Activated T-cell treated with anti-CD3 and anti-CD28 coated beads, Interleukin-2, amount 50 U/mL, for 4 hours (primary cell): Measurements from ENCODE around the gene MAPKBP1. TPM values are rescaled to one million over a fixed set of nuclear protein-coding genes. Genes with fewer than 3 reads are reported as not detected.
A peak's percentile ranks its signal among the peaks of the same experiment; 100 is the strongest.

Source experiments
- ATAC-seq, 2 donors: fragments of 200-7000 bp; cut with Tn5 transposase; one replicate each; pipeline ENCODE4 v1.10.0; 2021
- DNase-seq: peaks from one replicate; pipeline ENCODE4 v3.0.0-alpha.2; 2020
- H3K27me3 Mint-ChIP-seq: one replicate; pipeline ENCODE4 v1.8.0; 2021; ENCODE audit warnings: low read depth, mixed read lengths
- H3K36me3 Mint-ChIP-seq: one replicate; pipeline ENCODE4 v1.8.0; 2022; ENCODE audit warnings: mixed read lengths; ENCODE audit not compliant: insufficient read depth
- H3K4me1 Mint-ChIP-seq: one replicate; pipeline ENCODE4 v1.8.0; 2021; ENCODE audit warnings: low read depth, mixed read lengths
- H3K4me3 Mint-ChIP-seq: one replicate; pipeline ENCODE4 v1.8.0; 2021; ENCODE audit warnings: mild to moderate bottlenecking, moderate library complexity, mixed read lengths
- H3K9me3 Mint-ChIP-seq: one replicate; pipeline ENCODE4 v1.8.0; 2021; ENCODE audit warnings: mixed read lengths
- total RNA-seq, 3 donors: library from RNA; stranded (reverse); gene quantifications; one replicate each; pipeline ENCODE4 v1.2.1, GENCODE V29; 2021

MAPKBP1 gene
- total RNA-seq, 3 donors from 2014 or later, result 21.9 to 23.3 (median 22.5) TPM

DNA sequence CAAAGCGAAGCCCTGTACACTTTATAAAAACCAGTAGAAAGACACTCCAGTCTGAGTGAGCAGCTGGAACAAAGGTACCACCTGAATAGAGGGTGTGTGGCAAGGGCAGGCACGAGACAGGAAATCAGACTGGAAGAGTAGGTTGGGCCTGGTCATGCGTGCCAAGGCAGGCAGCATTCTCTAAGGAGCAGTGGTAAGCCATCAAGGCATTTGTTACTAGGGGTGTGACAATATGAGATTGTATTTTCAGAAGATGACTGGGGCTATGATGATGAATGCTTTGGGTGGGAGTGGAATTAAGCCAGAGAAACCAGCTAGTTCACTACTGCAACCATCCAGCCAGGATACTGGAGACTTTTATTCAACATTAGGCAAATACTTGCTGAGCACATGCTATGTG lies 58.6 kb downstream of the MAPKBP1 start:
- H3K4me1 Mint-ChIP-seq, result peaks cover 44% of the 10 kb centered on the region
- ATAC-seq (peak; percentile 12 to 23), DNase-seq (no peak)
- H3K27me3 Mint-ChIP-seq, result no peaks in the 10 kb centered on the region
- H3K36me3 Mint-ChIP-seq, result peaks cover 4% of the 10 kb centered on the region
- H3K9me3 Mint-ChIP-seq, result no peaks in the 10 kb centered on the region
- no peak overlapping the region for H3K4me3 Mint-ChIP-seq

DNA sequence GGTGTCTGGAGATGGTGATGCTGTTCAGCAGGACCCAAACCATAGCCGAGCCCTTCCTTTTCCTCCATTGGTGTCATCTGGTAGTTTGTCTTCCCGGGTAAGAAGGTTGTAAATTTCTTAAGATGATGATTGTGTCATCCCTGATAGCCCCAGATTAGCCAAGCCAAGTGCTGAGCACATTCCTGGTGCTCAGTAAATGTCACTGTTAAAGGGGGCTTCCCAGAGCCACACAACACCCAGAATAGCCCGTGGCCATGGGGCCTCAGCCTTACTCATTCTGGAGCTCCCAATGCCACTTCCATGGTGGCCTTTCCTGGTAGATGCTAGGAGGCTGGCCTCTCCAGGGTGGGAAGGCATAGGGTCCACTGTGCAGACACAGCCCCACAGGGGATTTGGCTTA lies 59.8 kb downstream of the MAPKBP1 start:
- Mint-ChIP-seq H3K9me3 (no peaks in the 10 kb centered on the region), H3K4me3 (no peak overlapping the region), H3K27me3 (no peaks in the 10 kb centered on the region), H3K4me1 (peaks cover 38% of the 10 kb centered on the region), H3K36me3 (peaks cover 4% of the 10 kb centered on the region)
- DNase-seq (no peak), ATAC-seq (no peak)

DNA sequence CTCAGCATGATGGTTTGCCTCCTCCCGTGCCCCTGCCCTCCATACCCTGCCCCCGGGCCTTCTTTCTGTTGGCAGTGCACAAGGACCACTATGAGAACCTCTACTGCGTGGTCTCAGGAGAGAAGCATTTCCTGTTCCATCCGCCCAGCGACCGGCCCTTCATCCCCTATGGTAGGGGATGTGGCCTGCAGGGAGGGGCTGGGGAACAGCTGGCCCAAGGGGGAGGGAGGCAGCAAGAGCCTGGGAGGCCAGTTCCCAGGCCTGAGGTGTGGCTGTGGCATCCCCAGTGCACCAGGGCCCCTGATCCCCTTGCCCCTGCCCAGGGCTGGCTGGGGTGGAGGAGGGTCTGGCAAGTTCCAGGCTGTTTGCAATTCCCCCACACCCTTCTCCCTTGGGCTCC lies 61.8 kb downstream of the MAPKBP1 start:
- DNase-seq, result no peak
- Mint-ChIP-seq H3K36me3 (peaks cover 4% of the 10 kb centered on the region), H3K9me3 (no peaks in the 10 kb centered on the region), H3K4me3 (no peak overlapping the region), H3K27me3 (no peaks in the 10 kb centered on the region), H3K4me1 (peaks cover 28% of the 10 kb centered on the region)
- ATAC-seq, result no peak

DNA sequence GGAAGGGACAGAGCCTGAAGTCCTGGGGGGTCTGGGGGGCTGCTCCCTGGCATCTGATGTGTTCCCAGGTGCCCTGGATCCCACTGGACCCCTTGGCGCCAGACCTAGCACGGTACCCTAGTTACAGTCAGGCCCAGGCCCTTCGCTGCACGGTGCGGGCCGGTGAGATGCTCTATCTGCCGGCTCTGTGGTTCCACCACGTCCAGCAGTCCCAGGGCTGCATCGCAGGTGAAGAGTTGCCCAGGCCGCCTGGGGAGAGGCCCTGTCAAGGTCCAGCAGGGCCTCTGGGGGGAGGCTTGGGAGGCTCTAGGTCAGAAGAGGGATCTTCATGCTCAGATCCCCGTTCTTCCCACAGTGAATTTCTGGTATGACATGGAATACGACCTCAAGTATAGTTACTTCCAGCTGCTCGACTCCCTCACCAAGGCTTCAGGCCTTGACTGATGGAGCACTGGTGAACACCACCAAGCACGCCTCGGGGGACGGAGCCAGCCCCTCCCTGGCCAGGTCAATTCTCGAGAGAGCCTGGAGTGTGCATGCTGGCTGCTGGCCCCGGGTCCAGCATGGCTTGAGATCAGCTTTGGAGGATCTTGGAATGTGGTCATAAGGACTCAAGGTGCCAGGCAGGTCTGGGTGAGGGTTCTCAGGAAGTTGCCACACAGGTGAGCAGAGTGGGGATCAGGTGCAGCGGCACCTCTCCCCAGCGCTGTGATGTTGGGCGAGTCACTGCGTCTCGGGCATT lies 62.6 kb downstream of the MAPKBP1 start:
- ATAC-seq (no peak), DNase-seq (no peak)
- Mint-ChIP-seq H3K36me3 (peaks cover 4% of the 10 kb centered on the region), H3K4me3 (no peak overlapping the region), H3K27me3 (no peaks in the 10 kb centered on the region), H3K9me3 (no peaks in the 10 kb centered on the region), H3K4me1 (peaks cover 20% of the 10 kb centered on the region)

DNA sequence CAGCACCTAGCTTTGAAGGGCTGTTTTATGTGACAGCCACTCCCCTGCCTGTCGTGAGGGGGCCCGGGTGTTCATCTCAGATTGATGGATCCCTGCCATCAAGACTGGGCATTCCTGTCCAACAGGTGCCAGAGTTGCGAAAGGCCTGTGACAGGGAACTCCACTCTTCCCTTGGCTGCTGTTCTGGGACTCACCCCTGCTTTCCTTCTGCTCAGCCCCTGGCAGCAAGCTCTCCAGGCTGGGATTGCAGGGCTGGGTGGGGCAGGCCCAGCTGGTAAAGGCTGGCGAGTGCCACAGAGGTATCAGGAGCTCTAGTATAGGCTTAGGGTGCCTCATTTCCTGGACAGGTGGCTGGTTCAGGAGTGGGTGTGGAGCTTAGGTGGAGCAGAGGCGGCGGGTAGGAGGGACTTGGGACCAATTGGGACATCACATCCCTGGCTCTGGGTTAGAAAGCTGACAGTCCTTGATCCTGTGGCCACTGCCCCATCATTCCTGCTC lies 64.2 kb downstream of the MAPKBP1 start, which contains the start of gene PLA2G4B:
Gene PLA2G4B, plus strand, starts transcription at position 448 of the 498 bp plus-strand sequence. CDS start 67 bp downstream, outside the sequence.
- H3K36me3 Mint-ChIP-seq, result peaks cover 4% of the 10 kb centered on the region
- H3K27me3 Mint-ChIP-seq, result no peaks in the 10 kb centered on the region
- DNase-seq, result no peak
- H3K4me1 Mint-ChIP-seq, result peaks cover 5% of the 10 kb centered on the region
- no peaks in the 10 kb centered on the region for H3K9me3 Mint-ChIP-seq
- ATAC-seq, result no peak
- no peak within 1 kb of the TSS for H3K4me3 Mint-ChIP-seq

DNA sequence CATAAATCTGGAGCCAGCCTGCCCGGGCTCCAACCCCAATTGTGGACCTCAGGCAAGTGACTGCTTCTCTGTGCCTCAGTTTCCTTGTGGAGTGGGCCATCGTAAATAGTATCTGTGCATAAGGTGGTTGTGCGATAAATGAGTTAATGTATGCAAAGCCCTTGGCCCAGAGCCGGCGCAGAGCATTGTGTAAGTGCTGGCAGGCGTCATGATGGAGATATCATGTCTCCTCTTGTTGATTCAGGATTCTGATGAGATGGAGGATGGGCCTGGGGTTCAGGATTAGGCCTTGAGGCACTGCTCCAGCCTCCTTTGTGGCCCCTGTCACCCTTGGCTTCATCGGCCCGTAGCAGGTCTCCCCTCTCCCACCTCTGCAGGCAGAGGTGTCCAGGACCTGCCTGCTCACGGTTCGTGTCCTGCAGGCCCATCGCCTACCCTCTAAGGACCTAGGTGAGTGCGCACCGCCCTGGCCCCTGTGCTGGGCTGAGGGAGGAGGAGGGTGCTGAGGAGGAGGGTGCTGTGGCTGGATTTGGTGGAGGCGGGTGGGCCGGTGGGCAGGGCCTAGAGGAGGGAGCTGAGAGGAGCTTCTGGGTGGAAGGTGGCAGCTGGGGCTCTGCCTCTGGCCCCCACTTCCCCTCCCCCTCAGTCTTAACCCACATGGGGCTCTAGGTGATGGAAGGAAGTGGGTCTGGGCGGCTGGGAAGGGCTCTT lies 65.7 kb downstream of the MAPKBP1 start:
- H3K4me3 Mint-ChIP-seq, result no peak overlapping the region
- H3K27me3 Mint-ChIP-seq, result no peaks in the 10 kb centered on the region
- DNase-seq (no peak), ATAC-seq (no peak)
- H3K36me3 Mint-ChIP-seq, result no peaks in the 10 kb centered on the region
- no peaks in the 10 kb centered on the region for H3K9me3 Mint-ChIP-seq
- no peaks in the 10 kb centered on the region for H3K4me1 Mint-ChIP-seq

DNA sequence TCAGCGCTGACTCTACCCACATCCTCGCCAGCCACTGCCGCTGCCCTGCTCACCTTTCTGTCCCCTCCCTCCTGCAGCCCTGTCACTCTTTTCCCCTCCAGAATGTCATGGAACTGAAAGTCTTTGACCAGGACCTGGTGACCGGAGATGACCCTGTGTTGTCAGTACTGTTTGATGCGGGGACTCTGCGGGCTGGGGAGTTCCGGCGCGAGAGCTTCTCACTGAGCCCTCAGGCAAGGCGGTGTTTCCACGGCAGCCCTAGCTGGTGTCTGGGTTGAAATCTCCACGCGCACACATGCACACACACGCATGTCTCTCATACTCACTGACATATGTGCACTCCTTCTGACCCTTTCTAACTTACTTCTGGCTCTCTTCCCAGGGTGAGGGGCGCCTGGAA lies 66.4 kb downstream of the MAPKBP1 start:
- no peaks in the 10 kb centered on the region for H3K36me3 Mint-ChIP-seq
- DNase-seq, result no peak
- H3K27me3 Mint-ChIP-seq, result no peaks in the 10 kb centered on the region
- H3K9me3 Mint-ChIP-seq, result no peaks in the 10 kb centered on the region
- no peaks in the 10 kb centered on the region for H3K4me1 Mint-ChIP-seq
- ATAC-seq, result no peak
- no peak overlapping the region for H3K4me3 Mint-ChIP-seq

DNA sequence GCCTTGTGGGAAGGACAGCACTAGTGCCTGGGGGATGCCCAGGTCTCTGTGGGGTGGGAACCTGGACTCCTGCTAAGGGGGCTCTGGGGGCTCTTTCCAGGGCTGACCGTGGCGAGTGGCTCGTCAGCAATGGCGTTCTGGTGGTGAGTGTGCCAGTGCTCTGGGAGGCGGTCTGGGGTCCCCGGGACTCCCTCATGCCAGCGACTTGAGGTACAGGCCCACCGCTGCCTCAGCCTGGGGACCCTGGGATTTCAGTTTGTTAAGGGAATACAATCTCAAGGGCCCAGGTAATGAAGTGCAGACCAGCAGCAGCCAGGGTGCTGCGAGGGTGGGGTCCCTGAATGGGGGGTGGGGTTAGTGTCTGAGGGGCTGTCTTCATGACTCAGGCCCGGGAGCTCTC lies 66.8 kb downstream of the MAPKBP1 start:
- Mint-ChIP-seq H3K27me3 (no peaks in the 10 kb centered on the region), H3K9me3 (no peaks in the 10 kb centered on the region), H3K36me3 (peaks cover 2% of the 10 kb centered on the region), H3K4me1 (no peaks in the 10 kb centered on the region), H3K4me3 (no peak overlapping the region)
- no peak for DNase-seq
- no peak for ATAC-seq

DNA sequence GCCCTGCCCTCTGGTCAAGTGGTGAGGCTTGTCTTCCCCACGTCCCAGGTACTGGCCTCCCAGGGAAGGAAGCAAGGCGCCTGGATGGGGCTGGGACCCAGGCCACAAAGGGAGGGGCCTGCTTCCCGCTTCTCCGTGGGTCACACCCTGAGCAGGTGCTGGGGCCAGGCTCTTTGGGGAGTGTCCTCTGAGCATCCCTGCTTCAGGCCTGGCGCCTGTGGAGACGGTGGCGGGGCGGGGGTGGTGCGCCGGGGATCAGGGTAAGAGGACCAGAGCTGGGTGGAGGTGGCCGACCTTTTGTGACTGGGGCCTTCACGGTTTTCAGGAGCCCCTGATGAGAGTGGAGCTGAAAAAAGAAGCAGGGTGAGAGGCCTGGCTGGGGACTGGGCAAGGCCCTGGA lies 67.9 kb downstream of the MAPKBP1 start:
- DNase-seq, result no peak
- ATAC-seq, result no peak
- H3K4me3 Mint-ChIP-seq, result no peak overlapping the region
- H3K36me3 Mint-ChIP-seq, result peaks cover 6% of the 10 kb centered on the region
- H3K9me3 Mint-ChIP-seq, result no peaks in the 10 kb centered on the region
- H3K27me3 Mint-ChIP-seq, result no peaks in the 10 kb centered on the region
- H3K4me1 Mint-ChIP-seq, result no peaks in the 10 kb centered on the region

DNA sequence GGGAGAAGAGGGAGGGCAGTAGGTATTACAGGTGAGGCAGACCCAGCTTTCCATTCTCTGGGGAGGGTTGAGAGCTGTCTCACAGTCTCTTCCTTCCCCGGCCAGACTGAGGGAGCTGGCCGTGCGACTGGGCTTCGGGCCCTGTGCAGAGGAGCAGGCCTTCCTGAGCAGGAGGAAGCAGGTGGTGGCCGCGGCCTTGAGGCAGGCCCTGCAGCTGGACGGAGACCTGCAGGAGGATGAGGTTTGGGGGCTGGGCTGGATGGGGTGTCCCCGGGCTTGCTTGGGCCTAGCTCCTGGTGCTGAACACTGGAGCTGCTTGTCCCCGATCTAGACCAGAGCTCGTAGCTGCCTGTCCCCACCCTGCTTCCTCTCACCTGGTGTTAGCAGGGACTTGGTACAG lies 69.3 kb downstream of the MAPKBP1 start:
- Mint-ChIP-seq H3K4me3 (no peak overlapping the region), H3K4me1 (no peaks in the 10 kb centered on the region), H3K27me3 (no peaks in the 10 kb centered on the region), H3K36me3 (peaks cover 12% of the 10 kb centered on the region), H3K9me3 (no peaks in the 10 kb centered on the region)
- DNase-seq (no peak), ATAC-seq (no peak)

DNA sequence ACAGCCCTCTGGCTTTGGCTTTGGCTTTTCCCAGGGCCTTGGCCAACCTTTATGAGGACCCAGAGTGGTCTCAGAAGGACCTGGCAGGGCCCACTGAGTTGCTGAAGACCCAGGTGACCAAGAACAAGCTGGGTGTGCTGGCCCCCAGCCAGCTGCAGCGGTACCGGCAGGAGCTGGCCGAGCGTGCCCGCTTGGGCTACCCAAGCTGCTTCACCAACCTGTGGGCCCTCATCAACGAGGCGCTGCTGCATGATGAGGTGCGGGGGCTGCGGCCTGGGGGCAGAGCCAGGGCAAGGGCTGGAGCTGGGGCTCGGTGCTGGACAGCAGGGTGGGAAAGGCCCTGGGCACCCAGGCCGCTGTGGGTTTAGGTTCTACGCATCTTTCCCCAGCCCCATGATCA lies 70.5 kb downstream of the MAPKBP1 start:
- Mint-ChIP-seq H3K4me1 (no peaks in the 10 kb centered on the region), H3K9me3 (no peaks in the 10 kb centered on the region), H3K4me3 (no peak overlapping the region), H3K27me3 (no peaks in the 10 kb centered on the region), H3K36me3 (peaks cover 12% of the 10 kb centered on the region)
- no peak for DNase-seq
- no peak for ATAC-seq

DNA sequence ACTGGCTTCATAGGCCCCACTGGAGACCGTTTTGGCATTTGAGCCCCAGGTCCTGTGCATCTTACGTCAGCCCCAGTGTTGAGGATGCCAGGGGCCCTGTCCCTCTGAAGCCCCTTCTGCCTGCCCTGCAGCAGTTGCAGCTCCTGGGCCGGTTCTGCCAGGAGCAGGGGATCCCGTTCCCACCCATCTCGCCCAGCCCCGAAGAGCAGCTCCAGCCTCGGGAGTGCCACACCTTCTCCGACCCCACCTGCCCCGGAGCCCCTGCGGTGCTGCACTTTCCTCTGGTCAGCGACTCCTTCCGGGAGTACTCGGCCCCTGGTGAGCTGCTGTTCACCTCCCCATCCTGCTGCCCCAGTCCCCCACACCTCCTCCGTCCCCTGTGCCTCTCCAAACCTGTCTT lies 72.9 kb downstream of the MAPKBP1 start:
- Mint-ChIP-seq H3K4me3 (no peak overlapping the region), H3K9me3 (no peaks in the 10 kb centered on the region), H3K27me3 (no peaks in the 10 kb centered on the region), H3K36me3 (peaks cover 12% of the 10 kb centered on the region), H3K4me1 (no peaks in the 10 kb centered on the region)
- DNase-seq (no peak), ATAC-seq (no peak)

DNA sequence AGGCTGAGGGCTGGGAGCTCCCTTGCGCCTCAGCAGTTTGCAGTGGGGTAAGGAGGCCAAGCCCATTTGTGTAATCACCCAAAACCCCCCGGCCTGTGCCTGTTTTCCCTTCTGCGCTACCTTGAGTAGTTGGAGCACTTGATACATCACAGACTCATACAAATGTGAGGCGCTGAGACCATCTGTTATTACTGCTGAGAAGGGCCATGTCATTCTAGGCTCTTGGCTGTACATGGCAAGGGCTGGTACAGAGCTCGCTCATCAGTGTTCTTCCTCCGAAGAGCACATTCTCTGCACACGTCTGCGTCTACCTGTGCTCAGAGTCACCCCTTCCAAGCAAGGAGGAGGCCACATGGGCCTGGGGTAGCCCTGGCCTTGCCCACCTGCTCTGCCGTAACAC lies 73.7 kb downstream of the MAPKBP1 start:
- ATAC-seq (no peak), DNase-seq (no peak)
- Mint-ChIP-seq H3K27me3 (no peaks in the 10 kb centered on the region), H3K4me1 (no peaks in the 10 kb centered on the region), H3K36me3 (peaks cover 12% of the 10 kb centered on the region), H3K9me3 (no peaks in the 10 kb centered on the region), H3K4me3 (no peak overlapping the region)

DNA sequence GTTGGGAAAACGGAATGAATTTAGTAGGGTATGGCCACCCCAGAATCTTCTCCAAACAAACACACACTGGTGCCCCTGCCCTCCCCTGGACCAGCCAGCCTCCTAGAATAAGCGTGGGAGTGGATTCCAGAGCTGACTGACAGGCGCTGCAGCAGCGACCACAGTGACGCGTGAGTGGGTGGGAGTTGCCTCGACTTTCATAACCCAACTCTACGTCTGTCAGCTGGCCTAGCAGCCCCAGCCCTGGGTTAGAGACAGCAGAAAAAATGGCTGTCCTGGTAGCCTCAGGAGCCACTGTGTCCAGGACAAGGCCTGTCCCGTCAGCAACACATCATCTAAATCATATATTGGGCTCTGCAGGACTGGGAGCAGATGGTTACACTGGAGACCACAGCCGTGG lies 74.3 kb downstream of the MAPKBP1 start:
- Mint-ChIP-seq H3K4me3 (no peak overlapping the region), H3K4me1 (no peaks in the 10 kb centered on the region), H3K36me3 (peaks cover 12% of the 10 kb centered on the region), H3K27me3 (no peaks in the 10 kb centered on the region), H3K9me3 (no peaks in the 10 kb centered on the region)
- ATAC-seq (peak; percentile 63 to 77), DNase-seq (no peak)

DNA sequence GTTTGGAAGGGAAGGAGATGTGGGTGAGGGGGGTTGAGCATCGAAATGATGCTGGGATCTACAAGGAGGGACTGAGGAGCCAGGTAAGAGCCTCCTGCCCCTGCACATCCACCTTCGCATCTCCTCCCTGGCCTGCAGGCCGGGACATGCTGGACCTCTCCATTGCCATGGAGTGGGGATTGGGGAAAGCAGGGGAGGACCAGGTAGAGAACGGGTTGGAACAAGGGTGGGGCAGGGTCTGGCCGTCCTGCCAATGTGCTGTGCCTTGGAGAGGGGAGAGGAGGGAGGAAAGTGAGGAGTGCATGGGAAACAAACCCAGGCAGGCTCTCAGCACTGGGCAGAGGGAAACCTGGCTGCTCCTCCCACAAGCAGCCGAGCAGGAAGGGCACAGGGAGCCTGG lies 74.9 kb downstream of the MAPKBP1 start:
- Mint-ChIP-seq H3K36me3 (peaks cover 12% of the 10 kb centered on the region), H3K4me3 (no peak overlapping the region), H3K27me3 (no peaks in the 10 kb centered on the region), H3K9me3 (no peaks in the 10 kb centered on the region), H3K4me1 (no peaks in the 10 kb centered on the region)
- ATAC-seq (no peak), DNase-seq (no peak)
